ENCODE measurements around the gene LGR4. TPM values are rescaled to one million over a fixed set of nuclear protein-coding genes. Genes with fewer than 3 reads are reported as not detected.

LGR4 gene
- total and polyA plus RNA-seq, 2 experiments from 2014 or later: 22.6 to 99.6 TPM

- ATAC-seq: peak; percentile 14; the same call in 1 of the 3 replicates
These were observed 76.2 kb downstream of the LGR4 start for GRCh38 chr11:27396259-27396839.

More at GRCh38 chr11:27396259-27396839, 76.2 kb downstream of the LGR4 start:
- H3K27me3 Mint-ChIP-seq (ENCODE audit: insufficient read depth, low read depth, poor library complexity): no peaks in the 10 kb centered on the region
- Histone ChIP-seq H3F3A (replicated peaks; ENCODE audit: low read depth) (no peaks in the 10 kb centered on the region), H3K27me3 (ENCODE audit: insufficient read depth) (no peaks in the 10 kb centered on the region), H3K4me1 (ENCODE audit: insufficient read depth) (peaks cover 58% of the 10 kb centered on the region), H3K79me2 (replicated peaks; ENCODE audit: insufficient read depth) (peaks cover 63% of the 10 kb centered on the region), H3K9me2 (ENCODE audit: insufficient read depth) (no peaks in the 10 kb centered on the region), H4K20me1 (replicated peaks; ENCODE audit: insufficient read depth) (peaks cover 22% of the 10 kb centered on the region; the same call in 1 of the 2 replicates), H3K27ac (ENCODE audit: low read depth) (no peak overlapping the region), H3K36me3 (ENCODE audit: insufficient read depth) (no peaks in the 10 kb centered on the region), H3K4me3 (no peak overlapping the region), H3K4me2 (peak overlapping the region; percentile 51), H2AFZ (no peak overlapping the region)
- no peak for DNase-seq (ENCODE audit: low spot score)
- no peaks in the 10 kb centered on the region for H3K36me3 Mint-ChIP-seq (ENCODE audit: low read depth)
- no peak overlapping the region for H3K27ac Mint-ChIP-seq
- no peak overlapping the region for H3K4me3 Mint-ChIP-seq
- no peaks in the 10 kb centered on the region for H3K9me3 Mint-ChIP-seq
- H3K4me1 Mint-ChIP-seq: peaks cover 54% of the 10 kb centered on the region
- no peak for TF ChIP-seq ZNF331 (CRISPR knock-in tag; IDR thresholded peaks at IDR 0.05; ENCODE audit: low read depth)
- no peak for TF ChIP-seq ZNF462 (CRISPR knock-in tag; IDR thresholded peaks at IDR 0.05)
- TF ChIP-seq ZNF114 (CRISPR knock-in tag; IDR thresholded peaks at IDR 0.05): no peak
- no peak for TF ChIP-seq CTCF (conservative IDR thresholded peaks at IDR 0.05; ENCODE audit: low read depth in 2 of 2)
- no peak for TF ChIP-seq JUNB (IDR thresholded peaks at IDR 0.05; ENCODE audit: unreplicated experiment)
- no peak for TF ChIP-seq EZH2 (IDR thresholded peaks at IDR 0.05; ENCODE audit: low read depth, unreplicated experiment)
- no peak for TF ChIP-seq STAT1 (IDR thresholded peaks at IDR 0.05; ENCODE audit: unreplicated experiment)
- no peak for TF ChIP-seq EZH2phosphoT487 (IDR thresholded peaks at IDR 0.05; ENCODE audit: unreplicated experiment)
- no peak for TF ChIP-seq REST (IDR thresholded peaks at IDR 0.05; ENCODE audit: unreplicated experiment)
- no peak for TF ChIP-seq NANOG (IDR thresholded peaks at IDR 0.05; ENCODE audit: borderline replicate concordance)
- no peak for TF ChIP-seq CREB1 (CRISPR knock-in tag; IDR thresholded peaks at IDR 0.05; ENCODE audit: low read depth)
- TF ChIP-seq POLR2AphosphoS5 (IDR thresholded peaks at IDR 0.05; ENCODE audit: low read depth): no peak
- TF ChIP-seq ETS1 (IDR thresholded peaks at IDR 0.05): no peak

Data from GM23338 (cell line).